ENCODE data around the gene CEMP1.

Gene CEMP1

DNA sequence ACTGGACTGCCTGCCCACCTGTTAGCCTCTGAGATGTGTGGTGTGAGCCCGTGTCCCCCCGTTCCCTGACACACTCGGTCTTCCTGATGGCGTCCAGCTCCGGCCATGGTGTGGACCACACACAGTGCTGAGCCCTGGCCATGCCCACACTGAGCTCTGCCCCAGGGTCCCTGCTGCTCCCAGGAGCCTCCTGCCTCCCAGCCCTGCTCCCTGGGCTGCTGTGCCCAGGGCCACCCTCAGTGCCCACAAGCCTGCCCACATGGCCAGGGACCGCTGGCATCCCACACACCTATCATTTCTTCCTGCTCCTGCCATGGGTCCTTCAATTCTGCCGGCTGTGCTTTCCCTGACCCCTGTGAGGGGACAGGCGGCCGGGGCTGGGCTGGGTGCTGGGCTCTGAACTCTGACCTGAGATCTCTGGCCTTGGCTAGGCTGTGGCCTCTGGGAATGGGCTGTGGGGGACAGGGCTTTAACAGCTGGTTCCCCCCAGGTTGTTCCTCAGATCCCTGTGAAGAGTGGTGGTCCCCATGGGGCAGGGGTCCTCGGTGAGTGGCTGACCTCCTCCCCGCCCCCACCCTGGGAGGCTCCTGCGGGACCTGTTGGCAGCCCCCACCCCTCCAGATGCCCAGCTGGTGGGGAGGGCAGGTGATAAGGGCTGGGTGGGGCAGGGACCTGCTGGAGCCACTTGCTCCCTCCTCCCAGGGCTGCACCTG, 4.0 kb downstream of the CEMP1 start:
- Histone ChIP-seq H3K27me3 (ENCODE audit: control insufficient read depth, insufficient read depth, low read length) (no peaks in the 10 kb centered on the region), H3K4me1 (ENCODE audit: control insufficient read depth, insufficient read depth, low read length) (peaks cover 9% of the 10 kb centered on the region), H3K4me3 (ENCODE audit: low read length) (no peak overlapping the region), H3K9ac (ENCODE audit: low read depth, low read length) (no peak overlapping the region), H3K36me3 (ENCODE audit: insufficient read depth, low read length) (peaks cover 57% of the 10 kb centered on the region), H3K9me3 (replicated peaks; ENCODE audit: low read length) (no peaks in the 10 kb centered on the region), H3K4me2 (ENCODE audit: low read length) (no peak overlapping the region)

DNA sequence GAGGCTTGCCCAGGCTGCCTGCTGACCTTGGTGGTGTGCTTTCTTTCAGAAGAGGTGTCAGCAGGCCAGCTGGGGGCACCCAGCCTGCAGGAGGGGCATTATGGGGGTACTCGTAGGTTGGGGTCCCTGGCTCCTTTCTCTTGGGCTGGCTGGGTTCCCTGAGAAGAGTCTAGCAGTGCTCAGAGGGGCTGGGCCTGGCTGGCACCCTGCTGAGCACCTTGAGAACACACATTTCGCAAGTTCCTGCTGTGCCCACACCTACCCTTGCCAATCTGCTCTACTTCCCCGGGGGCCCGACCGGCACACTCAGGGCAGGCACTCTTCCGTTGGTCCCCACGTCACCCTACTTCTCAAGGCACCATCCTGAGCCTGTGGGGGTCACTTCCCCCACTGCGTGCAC, 5.1 kb downstream of the CEMP1 start:
- no peak overlapping the region for H3K4me3 ChIP-seq (ENCODE audit: low read length)
- no peak overlapping the region for H3K9ac ChIP-seq (ENCODE audit: low read depth, low read length)
- H3K4me1 ChIP-seq (ENCODE audit: control insufficient read depth, insufficient read depth, low read length) = peaks cover 6% of the 10 kb centered on the region

DNA sequence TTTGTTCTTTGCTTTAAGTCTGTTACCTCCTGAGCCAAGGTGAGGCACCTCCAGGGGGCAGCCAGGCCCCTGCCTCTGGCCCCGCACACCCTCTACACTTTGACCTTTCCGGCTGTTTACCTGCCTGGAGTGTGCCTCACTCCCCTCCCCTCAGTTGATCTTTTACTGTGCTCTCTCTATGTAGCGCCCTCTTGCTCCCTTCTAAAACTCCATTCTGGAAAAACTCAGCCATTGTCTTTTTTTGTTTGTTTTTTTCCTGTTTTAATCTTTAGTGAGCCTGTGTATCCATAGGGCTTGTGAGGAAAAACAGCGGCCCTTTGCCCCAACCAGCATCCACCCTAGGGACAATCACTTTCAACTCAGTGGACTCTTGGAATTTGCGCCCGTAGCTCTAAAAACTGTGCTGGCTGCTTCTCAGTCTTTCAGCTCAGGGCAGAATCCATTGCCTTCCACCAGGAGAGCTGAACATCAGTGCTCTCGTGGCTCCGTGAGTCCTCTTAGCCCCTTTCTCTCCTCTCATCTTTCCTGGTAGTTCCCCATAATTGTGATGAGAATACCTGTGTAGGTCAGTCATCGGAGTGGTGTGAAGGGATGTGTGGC, 6.8 kb downstream of the CEMP1 start:
- H3K4me2 ChIP-seq (ENCODE audit: low read length) = no peak overlapping the region
- H3K9me3 ChIP-seq (replicated peaks; ENCODE audit: low read length) = no peaks in the 10 kb centered on the region
- peaks cover 10% of the 10 kb centered on the region for H3K4me1 ChIP-seq (ENCODE audit: control insufficient read depth, insufficient read depth, low read length)
- H3K36me3 ChIP-seq (ENCODE audit: insufficient read depth, low read length) = peaks cover 55% of the 10 kb centered on the region
- H3K4me3 ChIP-seq (ENCODE audit: low read length) = no peak overlapping the region
- no peaks in the 10 kb centered on the region for H3K27me3 ChIP-seq (ENCODE audit: control insufficient read depth, insufficient read depth, low read length)
- H3K9ac ChIP-seq (ENCODE audit: low read depth, low read length) = no peak overlapping the region

More for the DNA sequence above, 5.1 kb downstream of the CEMP1 start:
- no peak overlapping the region for H3K4me2 ChIP-seq (ENCODE audit: low read length)
- no peaks in the 10 kb centered on the region for H3K27me3 ChIP-seq (ENCODE audit: control insufficient read depth, insufficient read depth, low read length)
- H3K9me3 ChIP-seq (replicated peaks; ENCODE audit: low read length) = no peaks in the 10 kb centered on the region
- peaks cover 64% of the 10 kb centered on the region for H3K36me3 ChIP-seq (ENCODE audit: insufficient read depth, low read length)

DNA sequence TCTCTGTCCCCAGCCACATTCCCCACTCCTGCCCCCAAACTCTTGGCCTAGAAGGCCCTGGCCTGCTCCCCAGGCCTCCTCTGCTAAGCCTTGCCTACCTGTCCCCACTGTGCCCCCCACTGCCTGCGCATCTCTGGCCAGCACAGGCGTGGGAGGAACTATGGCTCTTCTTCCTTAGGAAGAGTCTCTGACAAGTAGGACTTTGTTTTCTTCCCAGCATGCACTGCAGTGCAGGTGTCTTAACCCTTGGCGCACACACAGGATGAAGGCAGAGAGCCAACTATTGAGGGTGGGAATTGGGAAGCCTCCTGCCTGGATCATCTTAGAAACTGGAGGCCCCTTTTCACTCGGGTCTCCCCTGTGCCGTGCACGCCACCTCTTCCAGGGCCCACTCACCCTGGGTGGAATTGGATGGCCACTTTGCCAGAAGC, 7.4 kb downstream of the CEMP1 start:
- Histone ChIP-seq H3K4me3 (ENCODE audit: low read length) (no peak overlapping the region), H3K9ac (ENCODE audit: low read depth, low read length) (no peak overlapping the region), H3K4me1 (ENCODE audit: control insufficient read depth, insufficient read depth, low read length) (peaks cover 16% of the 10 kb centered on the region), H3K4me2 (ENCODE audit: low read length) (no peak overlapping the region), H3K27me3 (ENCODE audit: control insufficient read depth, insufficient read depth, low read length) (no peaks in the 10 kb centered on the region), H3K36me3 (ENCODE audit: insufficient read depth, low read length) (peaks cover 53% of the 10 kb centered on the region), H3K9me3 (replicated peaks; ENCODE audit: low read length) (no peaks in the 10 kb centered on the region)

DNA sequence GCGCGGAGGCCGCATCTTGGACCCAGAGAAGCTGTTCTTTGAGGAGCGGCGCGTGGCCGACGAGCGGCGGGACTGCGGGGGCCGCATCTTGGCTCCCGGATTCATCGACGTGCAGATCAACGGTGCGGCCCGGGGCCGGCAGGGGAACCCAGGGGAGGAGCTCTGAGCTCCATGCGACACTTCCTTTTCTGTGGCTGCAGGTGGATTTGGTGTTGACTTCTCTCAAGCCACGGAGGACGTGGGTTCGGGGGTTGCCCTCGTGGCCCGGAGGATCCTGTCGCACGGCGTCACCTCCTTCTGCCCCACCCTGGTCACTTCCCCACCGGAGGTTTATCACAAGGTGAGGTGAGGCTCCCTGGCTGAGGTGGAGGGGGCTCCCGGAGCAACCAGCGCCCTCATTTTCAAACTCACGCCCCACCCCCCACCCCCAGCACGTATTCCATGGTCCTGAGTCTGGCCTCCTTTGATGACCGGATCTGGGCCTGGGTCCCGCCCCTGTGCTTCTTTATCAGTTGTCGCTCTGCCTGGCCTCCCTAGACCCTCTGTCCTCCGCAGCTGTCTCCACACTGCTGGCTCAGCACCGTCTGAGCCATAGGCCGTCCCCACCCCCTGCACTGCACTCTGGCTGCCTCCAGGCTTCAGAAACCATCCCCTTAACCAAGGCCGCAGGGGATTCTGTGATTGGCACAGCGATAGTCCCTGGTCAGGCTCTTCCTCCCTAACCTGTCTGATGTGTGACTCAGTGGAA, 10.2 kb downstream of the CEMP1 start:
- H3K27me3 ChIP-seq (ENCODE audit: control insufficient read depth, insufficient read depth, low read length) = no peaks in the 10 kb centered on the region
- H3K4me2 ChIP-seq (ENCODE audit: low read length) = peak overlapping the region; percentile 98
- H3K9me3 ChIP-seq (replicated peaks; ENCODE audit: low read length) = no peaks in the 10 kb centered on the region
- H3K9ac ChIP-seq (ENCODE audit: low read depth, low read length) = peak overlapping the region; percentile 84
- peak overlapping the region; percentile 84 for H3K4me3 ChIP-seq (ENCODE audit: low read length)
- H3K36me3 ChIP-seq (ENCODE audit: insufficient read depth, low read length) = peaks cover 36% of the 10 kb centered on the region
- peaks cover 45% of the 10 kb centered on the region for H3K4me1 ChIP-seq (ENCODE audit: control insufficient read depth, insufficient read depth, low read length)

DNA sequence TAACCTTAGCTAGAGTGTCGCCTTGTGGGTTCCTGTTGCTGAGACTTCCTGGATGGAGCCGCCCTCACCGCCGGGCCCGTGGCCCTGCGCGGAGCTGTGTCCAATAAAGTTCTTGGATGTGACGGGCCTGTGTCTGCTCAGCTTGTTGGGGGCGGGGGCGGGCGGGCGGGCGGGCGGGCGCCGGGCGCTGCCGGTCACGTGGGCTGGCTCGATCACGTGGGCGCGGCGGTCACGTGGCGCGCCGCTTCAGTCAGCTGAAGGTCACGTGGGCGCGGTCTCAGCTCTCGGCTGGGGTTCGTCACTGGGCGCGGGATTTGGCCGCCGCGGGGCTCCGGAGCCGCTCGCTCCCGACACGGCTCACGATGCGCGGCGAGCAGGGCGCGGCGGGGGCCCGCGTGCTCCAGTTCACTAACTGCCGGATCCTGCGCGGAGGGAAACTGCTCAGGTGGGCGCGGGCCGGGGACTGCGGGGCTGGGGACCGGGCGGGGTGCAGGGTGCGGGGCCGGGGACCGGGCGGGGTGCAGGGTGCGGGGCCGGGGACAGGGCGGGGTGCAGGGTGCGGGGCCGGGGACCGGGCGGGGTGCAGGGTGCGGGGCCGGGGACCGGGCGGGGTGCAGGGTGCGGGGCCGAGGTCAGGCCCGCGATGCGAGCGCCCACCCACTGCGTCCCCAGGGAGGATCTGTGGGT, 11.0 kb downstream of the CEMP1 start, which contains the start of gene AMDHD2:
TSS of gene AMDHD2 (plus strand) at position 275 of the 687 bp plus-strand sequence. CDS start at position 363, 88 bp downstream.
- peak within 1 kb of the TSS; percentile 84 for H3K9ac ChIP-seq (ENCODE audit: low read depth, low read length)
- no peaks in the 10 kb centered on the region for H3K27me3 ChIP-seq (ENCODE audit: control insufficient read depth, insufficient read depth, low read length)
- peak within 1 kb of the TSS; percentile 98 for H3K4me2 ChIP-seq (ENCODE audit: low read length)
- peak within 1 kb of the TSS; percentile 84 for H3K4me3 ChIP-seq (ENCODE audit: low read length)
- H3K9me3 ChIP-seq (replicated peaks; ENCODE audit: low read length) = no peaks in the 10 kb centered on the region
- peaks cover 52% of the 10 kb centered on the region for H3K4me1 ChIP-seq (ENCODE audit: control insufficient read depth, insufficient read depth, low read length)
- H3K36me3 ChIP-seq (ENCODE audit: insufficient read depth, low read length) = peaks cover 33% of the 10 kb centered on the region

DNA sequence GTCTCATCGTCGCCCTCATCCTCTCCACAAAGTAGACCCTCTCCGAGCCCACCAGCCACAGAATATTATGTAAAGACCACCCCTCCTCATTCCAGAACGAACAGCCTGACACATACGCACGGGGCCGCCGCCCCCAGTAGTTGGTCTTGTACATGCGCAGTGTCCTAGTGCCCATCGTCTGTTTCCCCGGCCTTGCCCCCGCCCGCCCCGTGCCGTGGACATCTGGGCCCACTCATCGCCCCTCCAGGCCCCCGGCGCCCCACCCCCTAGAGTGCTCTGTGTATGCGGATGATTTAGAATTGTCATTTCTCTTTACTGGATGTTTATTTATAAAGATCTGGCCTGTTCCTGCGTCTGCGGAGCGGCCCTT, 11.5 kb downstream of the CEMP1 start:
- H3K36me3 ChIP-seq (ENCODE audit: insufficient read depth, low read length) = peaks cover 36% of the 10 kb centered on the region
- peak overlapping the region; percentile 55 for H3K4me2 ChIP-seq (ENCODE audit: low read length)
- peaks cover 53% of the 10 kb centered on the region for H3K4me1 ChIP-seq (ENCODE audit: control insufficient read depth, insufficient read depth, low read length)
- H3K9me3 ChIP-seq (replicated peaks; ENCODE audit: low read length) = no peaks in the 10 kb centered on the region
- H3K27me3 ChIP-seq (ENCODE audit: control insufficient read depth, insufficient read depth, low read length) = no peaks in the 10 kb centered on the region
- H3K9ac ChIP-seq (ENCODE audit: low read depth, low read length) = peak overlapping the region; percentile 35
- no peak overlapping the region for H3K4me3 ChIP-seq (ENCODE audit: low read length)

DNA sequence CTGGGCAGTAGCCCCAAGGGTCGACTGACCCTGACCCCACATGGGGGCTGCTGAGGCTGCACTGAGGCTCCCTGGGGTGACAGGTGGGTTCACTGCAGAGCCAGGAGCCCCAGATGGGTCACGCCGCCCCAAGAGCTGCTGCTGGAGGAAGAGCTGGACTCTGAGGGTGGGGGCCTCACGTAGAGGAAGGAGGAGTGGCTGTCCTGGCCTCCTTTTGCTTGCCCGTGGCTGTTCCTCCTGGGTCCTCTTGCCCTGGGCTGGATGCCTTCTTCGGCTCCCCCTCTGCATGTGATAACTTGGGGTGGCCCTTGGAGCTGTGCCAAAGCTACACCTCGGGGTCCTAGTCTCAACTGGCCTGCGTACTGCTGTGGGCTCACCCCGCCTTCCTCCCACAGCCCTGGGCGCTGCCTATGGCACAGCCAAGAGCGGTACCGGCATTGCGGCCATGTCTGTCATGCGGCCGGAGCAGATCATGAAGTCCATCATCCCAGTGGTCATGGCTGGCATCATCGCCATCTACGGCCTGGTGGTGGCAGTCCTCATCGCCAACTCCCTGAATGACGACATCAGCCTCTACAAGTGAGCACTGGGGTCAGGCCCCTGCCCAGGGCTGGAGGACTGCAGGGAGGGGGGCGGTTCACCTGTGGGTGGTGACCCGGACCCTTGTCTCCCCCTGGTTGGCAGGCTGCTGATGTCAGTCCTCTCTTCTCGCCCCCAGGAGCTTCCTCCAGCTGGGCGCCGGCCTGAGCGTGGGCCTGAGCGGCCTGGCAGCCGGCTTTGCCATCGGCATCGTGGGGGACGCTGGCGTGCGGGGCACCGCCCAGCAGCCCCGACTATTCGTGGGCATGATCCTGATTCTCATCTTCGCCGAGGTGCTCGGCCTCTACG, 12.1 kb downstream of the CEMP1 start:
- Histone ChIP-seq H3K4me3 (ENCODE audit: low read length) (no peak overlapping the region), H3K4me2 (ENCODE audit: low read length) (peak overlapping the region; percentile 55), H3K4me1 (ENCODE audit: control insufficient read depth, insufficient read depth, low read length) (peaks cover 53% of the 10 kb centered on the region), H3K9ac (ENCODE audit: low read depth, low read length) (peak overlapping the region; percentile 35), H3K27me3 (ENCODE audit: control insufficient read depth, insufficient read depth, low read length) (no peaks in the 10 kb centered on the region), H3K9me3 (replicated peaks; ENCODE audit: low read length) (no peaks in the 10 kb centered on the region), H3K36me3 (ENCODE audit: insufficient read depth, low read length) (peaks cover 31% of the 10 kb centered on the region)

DNA sequence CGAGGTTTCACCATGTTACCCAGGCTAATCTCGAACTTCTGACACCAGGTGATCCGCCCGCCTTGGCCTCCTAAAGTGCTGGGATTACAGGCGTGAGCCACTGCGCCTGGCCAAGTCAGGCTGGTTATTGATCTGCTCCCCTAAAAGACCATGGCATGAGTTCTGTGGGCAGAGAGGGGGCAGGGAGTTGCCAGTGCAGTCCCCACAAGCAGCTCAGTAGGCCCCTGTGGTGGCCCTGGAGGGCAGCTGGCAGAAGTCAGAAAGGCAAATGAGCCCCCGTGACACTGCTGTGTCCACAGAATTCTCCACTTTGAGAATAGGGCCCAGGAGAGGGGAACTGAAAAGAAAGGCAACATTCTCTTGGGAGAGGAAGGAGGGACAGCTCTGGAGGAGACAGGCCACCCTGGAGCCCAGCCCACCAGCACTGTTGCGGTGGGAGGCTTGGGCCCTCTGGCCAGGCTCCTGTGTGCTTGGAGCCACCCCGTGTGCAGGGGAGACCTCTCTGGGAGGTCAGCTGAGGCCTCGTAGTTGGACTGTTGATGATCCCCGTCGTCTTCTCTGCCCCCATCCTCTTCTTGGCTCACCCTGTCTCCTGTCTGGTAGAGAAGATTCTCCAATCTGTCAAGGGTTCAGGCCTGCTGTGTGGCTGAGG, 13.1 kb downstream of the CEMP1 start:
- Histone ChIP-seq H3K27me3 (ENCODE audit: control insufficient read depth, insufficient read depth, low read length) (no peaks in the 10 kb centered on the region), H3K4me1 (ENCODE audit: control insufficient read depth, insufficient read depth, low read length) (peaks cover 57% of the 10 kb centered on the region), H3K4me2 (ENCODE audit: low read length) (peak overlapping the region; percentile 50), H3K9ac (ENCODE audit: low read depth, low read length) (peak overlapping the region; percentile 31), H3K36me3 (ENCODE audit: insufficient read depth, low read length) (peaks cover 21% of the 10 kb centered on the region), H3K4me3 (ENCODE audit: low read length) (no peak overlapping the region), H3K9me3 (replicated peaks; ENCODE audit: low read length) (no peaks in the 10 kb centered on the region)

Data from skeletal muscle satellite cell (primary cell).